Activated effector memory CD4-positive, alpha-beta T cell treated with Interleukin-2 at 50 U/mL for 16 hours (primary cell): Measurements from ENCODE around the gene GPR183.
"Not testable (repeated sequence)": the region's sequence is repeated elsewhere in the genome, so short reads cannot be mapped to it uniquely, and the experiment has no call there.

ENCODE experiments used
- DNase-seq: peaks from one replicate; pipeline ENCODE4 v3.0.0-alpha.2; 2020

GPR183 gene

GRCh38 chr13:99265821-99266426 is 41.3 kb downstream of the GPR183 start:
- DNase-seq = no peak

- DNase-seq = no peak
Measured at GRCh38 chr13:99265162-99265800, 41.9 kb downstream of the GPR183 start.

- no peak for DNase-seq
Measured at GRCh38 chr13:99264051-99264450, 43.1 kb downstream of the GPR183 start.

- DNase-seq = no peak
Measured at GRCh38 chr13:99263126-99263785, 43.9 kb downstream of the GPR183 start.

GRCh38 chr13:99261059-99261458 is 46.1 kb downstream of the GPR183 start:
- DNase-seq = no peak

GRCh38 chr13:99260216-99260615 is 47.0 kb downstream of the GPR183 start:
- DNase-seq = no peak

GRCh38 chr13:99258946-99259345 is 48.3 kb downstream of the GPR183 start:
- no peak for DNase-seq

- no peak for DNase-seq
Measured at GRCh38 chr13:99258210-99258860, 48.9 kb downstream of the GPR183 start, which contains the start of gene GPR18. Gene GPR18 (minus strand): TSS chr13:99258379. CDS start chr13:99255872, 2,507 bp downstream.

- DNase-seq = no peak
Measured at GRCh38 chr13:99257291-99257690, 49.9 kb downstream of the GPR183 start.

- DNase-seq = no peak
Measured at GRCh38 chr13:99256709-99257108, 50.5 kb downstream of the GPR183 start.

- no peak for DNase-seq
Measured at GRCh38 chr13:99256283-99256682, 50.9 kb downstream of the GPR183 start.

- no peak for DNase-seq
Measured at GRCh38 chr13:99255271-99255670, 51.9 kb downstream of the GPR183 start.

- no peak for DNase-seq
Measured at GRCh38 chr13:99254830-99255229, 52.4 kb downstream of the GPR183 start.

- DNase-seq = no peak
Measured at GRCh38 chr13:99251921-99252320, 55.3 kb downstream of the GPR183 start.

GRCh38 chr13:99250982-99251825 is 56.0 kb downstream of the GPR183 start:
- DNase-seq = no peak

- DNase-seq = not testable (repeated sequence)
Measured at GRCh38 chr13:99249606-99250005, 57.6 kb downstream of the GPR183 start.

GRCh38 chr13:99249178-99249577 is 58.0 kb downstream of the GPR183 start:
- not testable (repeated sequence) for DNase-seq

GRCh38 chr13:99246100-99246499 is 61.1 kb downstream of the GPR183 start:
- DNase-seq = no peak
